SK-N-SH (cell line): Measurements from ENCODE around the gene SULT1A4. TPM values are rescaled to one million over a fixed set of nuclear protein-coding genes. Genes with fewer than 3 reads are reported as not detected.
"Not testable (repeated sequence)": the region's sequence is repeated elsewhere in the genome, so short reads cannot be mapped to it uniquely, and the experiment has no call there.

Experiments
- CTCF ChIA-PET: fragments of 300-600, 350-600 bp; formaldehyde crosslinking; extraction: SDS; loops from one replicate; lab custom pipeline; 2021; lab: Yijun Ruan, JAX
- POLR2A ChIA-PET: fragments of 350-600 bp; sonication (Branson Sonifier 250); formaldehyde crosslinking; extraction: SDS; loops from one replicate; lab custom pipeline; 2020; ENCODE audit warnings: antibody characterized with exemption, inconsistent platforms; lab: Yijun Ruan, JAX
- DNase-seq: peaks from one replicate; pipeline ENCODE4 v3.0.0; 2012
- H2AFZ ChIP-seq: fragments of 200-600 bp; sonication (generic); 2 replicates; pipeline ENCODE4 v1.8.1; 2016; ENCODE audit warnings: antibody characterized with exemption, mild to moderate bottlenecking, low read depth
- H3F3A ChIP-seq: fragments of 200-600 bp; sonication (generic); replicated peaks from 2 replicates; pipeline ENCODE3; 2016; ENCODE audit warnings: antibody characterized with exemption, mild to moderate bottlenecking; ENCODE audit not compliant: insufficient read depth
- H3K27ac ChIP-seq, 2 experiments: fragments of 200-500 bp in 1 of 2; fragments of 200-600 bp in 1 of 2; sonication (Bioruptor generic) in 1 of 2; sonication (generic), shearing (Covaris generic) in 1 of 2; 2 replicates each; pipeline versions ENCODE4 v1.5.1 to v1.6.1; 2014 to 2016; ENCODE audit warnings: low read depth in 2 of 2, inconsistent platforms in 1 of 2, low read length in 1 of 2, mild to moderate bottlenecking in 1 of 2, mixed read lengths in 1 of 2
- H3K27me3 ChIP-seq: fragments of 200-600 bp; sonication (generic), shearing (Covaris generic); 2 replicates; pipeline ENCODE4 v1.6.1; 2016; ENCODE audit warnings: mixed run types; ENCODE audit not compliant: insufficient read depth
- H3K36me3 ChIP-seq, 2 experiments: fragments of 200-500 bp in 1 of 2; fragments of 200-600 bp in 1 of 2; sonication (Bioruptor generic) in 1 of 2; sonication (generic) in 1 of 2; replicated peaks in 1 of 2; 2 replicates each; pipeline versions ENCODE3 to v1.5.1; 2014 to 2016; ENCODE audit warnings: low read length in 1 of 2, mild to moderate bottlenecking in 1 of 2; ENCODE audit not compliant: insufficient read depth in 2 of 2, control insufficient read depth in 1 of 2
- H3K4me1 ChIP-seq, 2 experiments: fragments of 200-500 bp in 1 of 2; fragments of 200-600 bp in 1 of 2; sonication (Bioruptor generic) in 1 of 2; sonication (generic), shearing (Covaris generic) in 1 of 2; 2 replicates each; pipeline versions ENCODE4 v1.5.1 to v1.6.1; 2014 to 2016; ENCODE audit warnings: low read depth in 1 of 2, low read length in 1 of 2, mixed run types in 1 of 2; ENCODE audit not compliant: insufficient read depth in 2 of 2, control insufficient read depth in 1 of 2
- H3K4me2 ChIP-seq: fragments of 200-600 bp; sonication (generic), shearing (Covaris generic); 2 replicates; pipeline ENCODE4 v1.6.1; 2017; ENCODE audit warnings: mixed run types
- H3K4me3 ChIP-seq, 2 experiments: fragments of 200-500 bp in 1 of 2; fragments of 200-600 bp in 1 of 2; sonication (Bioruptor generic) in 1 of 2; sonication (generic), shearing (Covaris generic) in 1 of 2; 2 replicates each; pipeline versions ENCODE4 v1.5.1 to v1.8.1; 2014 to 2016; ENCODE audit warnings: low read depth in 2 of 2, inconsistent platforms in 1 of 2, low read length in 1 of 2, mild to moderate bottlenecking in 1 of 2, mixed read lengths in 1 of 2, moderate library complexity in 1 of 2
- H3K79me2 ChIP-seq: fragments of 200-600 bp; sonication (generic); 2 replicates; pipeline ENCODE4 v1.8.1; 2017; ENCODE audit warnings: mild to moderate bottlenecking; ENCODE audit not compliant: insufficient read depth
- H3K9ac ChIP-seq: fragments of 200-600 bp; sonication (generic); 2 replicates; pipeline ENCODE4 v1.6.1; 2017; ENCODE audit warnings: mixed run types
- H3K9me2 ChIP-seq: fragments of 200-600 bp; sonication (generic); 2 replicates; pipeline ENCODE4 v1.6.1; 2017; ENCODE audit warnings: mixed run types
- H3K9me3 ChIP-seq: fragments of 200-600 bp; sonication (generic); 2 replicates; pipeline ENCODE4 v1.6.1; 2017; ENCODE audit warnings: mixed run types, mild to moderate bottlenecking, moderate library complexity
- H4K20me1 ChIP-seq: fragments of 200-600 bp; sonication (generic); 2 replicates; pipeline ENCODE4 v1.6.1; 2017; ENCODE audit warnings: mild to moderate bottlenecking, mixed run types; ENCODE audit not compliant: insufficient read depth
- WGBS: methylation state at CpG from one replicate; pipeline ENCODE4 v1.1.6; 2017; ENCODE audit warnings: low lambda C conversion rate; 5-methylcytosine and 5-hydroxymethylcytosine counted together
- polyA plus RNA-seq, 3 experiments: library from polyadenylated mRNA; depleted of rRNA; stranded (reverse); fragments of >200 nt; gene quantifications; 2 replicates each; pipeline ENCODE4 v1.2.3, GENCODE V29; 2012

Gene SULT1A4
- polyA plus RNA-seq, 1 of the 3 experiments (the other 2 are of a cell fraction): 1.2 TPM

DNA sequence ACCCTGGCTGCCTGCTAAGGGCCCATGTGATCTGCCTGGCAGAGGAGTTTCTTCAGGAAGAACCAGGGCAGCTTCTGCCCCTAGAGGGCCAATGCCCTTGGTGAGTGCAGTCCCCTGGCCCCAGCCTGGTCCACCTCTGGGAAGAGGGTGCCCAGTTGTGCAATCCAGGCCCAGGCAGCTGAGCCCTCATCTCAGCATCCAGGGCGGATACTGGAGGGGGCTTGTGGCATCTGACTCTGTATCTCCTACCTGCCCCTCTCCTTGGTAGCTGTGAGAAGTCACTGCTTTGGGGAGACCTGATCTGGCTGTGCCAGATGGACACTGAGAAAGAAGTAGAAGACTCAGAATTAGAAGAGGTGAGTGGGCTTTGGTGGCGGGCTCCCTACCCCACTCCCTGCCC, 2.1 kb upstream of the SULT1A4 start:
- H2AFZ ChIP-seq, H3K79me2 ChIP-seq, H3K9ac ChIP-seq, H3K4me3 ChIP-seq, H3K9me3 ChIP-seq, H3F3A ChIP-seq, DNase-seq, H3K4me1 ChIP-seq, CTCF ChIA-PET, H3K27me3 ChIP-seq, H4K20me1 ChIP-seq, H3K36me3 ChIP-seq, H3K9me2 ChIP-seq, H3K4me2 ChIP-seq, H3K27ac ChIP-seq, POLR2A ChIA-PET: not testable (repeated sequence)
- 100% methylated on average over 1 of the region's 2 CpGs for WGBS

DNA sequence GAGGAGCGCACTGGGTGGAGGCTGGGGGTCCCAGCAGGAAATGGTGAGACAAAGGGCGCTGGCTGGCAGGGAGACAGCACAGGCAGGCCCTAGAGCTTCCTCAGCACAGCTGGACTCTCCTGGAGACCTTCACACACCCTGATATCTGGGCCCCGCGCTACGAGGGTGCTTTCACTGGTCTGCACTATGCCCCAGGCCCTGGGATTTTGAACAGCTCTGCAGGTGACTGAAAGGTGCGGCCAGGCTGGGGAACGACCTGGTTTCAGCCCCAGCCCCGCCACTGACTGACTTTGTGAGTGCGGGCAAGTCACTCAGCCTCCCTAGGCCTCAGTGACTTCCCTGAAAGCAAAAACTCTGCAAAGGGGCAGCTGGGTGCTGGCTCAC, 926 bp downstream of the SULT1A4 start:
- H3K4me1 ChIP-seq, POLR2A ChIA-PET, H3K27ac ChIP-seq, H3K9ac ChIP-seq, H3K4me2 ChIP-seq, DNase-seq, H3K27me3 ChIP-seq, H3K9me2 ChIP-seq, H3K79me2 ChIP-seq, H3F3A ChIP-seq, H4K20me1 ChIP-seq, H2AFZ ChIP-seq, H3K36me3 ChIP-seq, H3K4me3 ChIP-seq, H3K9me3 ChIP-seq, CTCF ChIA-PET: not testable (repeated sequence)
- no CpG with 5 or more reads among the region's 9 CpGs for WGBS

DNA sequence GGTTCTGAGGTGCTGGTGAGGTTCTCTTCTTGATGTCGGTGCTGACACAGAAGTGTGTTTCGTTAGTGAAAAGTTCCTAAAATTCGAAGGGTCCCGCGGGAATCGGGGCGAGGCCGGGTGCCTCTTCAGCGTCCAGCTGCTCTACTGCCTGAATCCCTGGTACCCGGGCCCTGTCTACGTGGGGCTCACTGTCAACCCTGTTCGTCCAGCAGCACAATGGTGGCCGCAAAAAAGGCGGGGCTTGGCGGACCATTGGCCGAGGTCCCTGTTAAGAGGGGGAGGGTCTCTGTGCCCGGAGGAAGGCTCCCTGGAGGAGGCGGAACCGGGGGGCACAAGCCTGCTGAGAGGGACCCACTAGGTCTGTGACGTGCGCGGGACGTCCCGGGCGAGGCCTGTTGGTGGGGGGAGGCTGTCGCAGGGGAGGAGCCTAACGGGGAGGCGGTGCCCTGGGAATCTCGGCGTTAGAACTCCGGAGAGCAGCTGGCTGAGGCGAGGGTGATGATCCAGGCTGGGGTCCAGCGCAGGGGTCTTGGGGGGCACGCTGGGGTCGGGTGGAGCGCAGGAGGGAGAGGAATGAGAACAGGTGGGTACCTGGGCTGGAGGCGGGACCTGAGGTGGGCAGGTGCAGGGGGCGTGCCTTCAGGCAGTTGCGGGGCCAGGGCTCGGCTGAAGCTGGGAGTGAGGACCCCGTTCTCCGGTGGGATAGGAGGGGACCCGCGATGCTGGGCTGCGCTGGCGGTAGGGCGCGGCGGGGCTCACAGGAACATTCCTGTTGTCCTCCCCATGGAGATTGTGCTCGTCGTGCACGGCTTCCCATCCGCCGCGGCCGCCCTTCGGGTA, 6.5 kb downstream of the SULT1A4 start:
- H4K20me1 ChIP-seq, H3K27me3 ChIP-seq, H3K36me3 ChIP-seq, H3K4me3 ChIP-seq, DNase-seq, H2AFZ ChIP-seq, CTCF ChIA-PET, H3K9me2 ChIP-seq, H3K9me3 ChIP-seq, H3K27ac ChIP-seq, H3K4me2 ChIP-seq, H3F3A ChIP-seq, H3K4me1 ChIP-seq, H3K9ac ChIP-seq, H3K79me2 ChIP-seq, POLR2A ChIA-PET: not testable (repeated sequence)
- no CpG with 5 or more reads among the region's 57 CpGs for WGBS

DNA sequence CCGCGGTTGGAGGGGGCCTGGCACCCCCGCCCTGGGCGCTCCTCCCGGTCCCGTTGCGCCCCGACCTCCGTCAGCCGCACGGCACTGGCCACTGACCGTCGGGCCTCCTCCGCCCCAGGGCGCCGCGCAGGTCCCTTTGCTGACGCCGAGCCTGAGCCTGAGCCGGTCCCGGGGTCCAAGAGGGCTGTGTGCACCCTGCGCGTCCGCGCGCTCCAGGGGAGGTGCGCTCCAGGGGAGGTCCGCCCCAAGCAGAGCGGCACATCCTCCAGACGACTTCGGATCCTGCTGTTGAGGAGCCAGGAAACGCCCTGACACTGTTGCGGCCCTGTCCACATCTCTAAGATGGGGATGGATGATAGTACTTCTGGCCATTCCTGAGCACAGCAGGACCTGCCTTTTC, 7.2 kb downstream of the SULT1A4 start:
- H4K20me1 ChIP-seq, H3K79me2 ChIP-seq, H3K9me3 ChIP-seq, H2AFZ ChIP-seq, H3K27me3 ChIP-seq, H3K9me2 ChIP-seq, CTCF ChIA-PET, H3K4me3 ChIP-seq, H3K4me2 ChIP-seq, POLR2A ChIA-PET, H3F3A ChIP-seq, H3K27ac ChIP-seq, H3K4me1 ChIP-seq, H3K36me3 ChIP-seq, DNase-seq, H3K9ac ChIP-seq: not testable (repeated sequence)
- no CpG with 5 or more reads among the region's 33 CpGs for WGBS

DNA sequence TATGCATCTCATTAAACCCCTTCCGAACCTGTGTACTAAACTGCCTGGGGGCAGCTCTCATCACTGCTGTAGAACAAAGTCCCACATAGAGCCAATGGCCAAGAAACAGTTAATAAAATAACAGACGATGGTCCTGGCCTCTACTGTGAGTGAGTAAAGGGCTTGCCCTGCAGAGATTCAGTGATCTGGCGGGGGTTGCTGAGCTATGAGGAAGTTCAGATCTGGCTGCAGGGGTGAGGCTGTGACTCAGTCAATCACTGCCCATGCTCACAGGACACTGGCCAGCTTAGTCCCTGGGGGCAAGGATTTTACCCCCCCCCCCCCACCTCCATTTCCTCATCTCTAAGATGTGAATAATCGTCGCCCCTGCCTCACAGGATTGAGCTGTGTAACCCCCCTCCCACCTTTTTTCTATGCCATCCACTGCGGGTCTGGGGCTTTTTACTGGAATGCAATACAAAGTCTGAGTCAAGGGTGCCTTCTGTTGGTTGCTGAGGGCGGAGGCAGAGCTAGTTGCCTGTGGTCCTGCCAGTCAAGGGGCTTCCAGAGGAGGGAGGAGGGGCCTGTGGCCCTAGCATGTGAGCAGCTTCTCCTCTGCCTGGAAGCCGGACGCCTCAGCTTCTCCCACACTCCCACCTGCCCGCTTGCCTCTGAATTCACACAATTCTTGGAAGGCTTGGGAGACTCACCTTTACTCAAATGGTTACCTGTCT, 8.1 kb downstream of the SULT1A4 start:
- H3K4me2 ChIP-seq, H3K36me3 ChIP-seq, H3F3A ChIP-seq, DNase-seq, H4K20me1 ChIP-seq, H3K9me3 ChIP-seq, H3K4me1 ChIP-seq, H3K9ac ChIP-seq, POLR2A ChIA-PET, H3K27me3 ChIP-seq, H3K27ac ChIP-seq, H3K79me2 ChIP-seq, H3K9me2 ChIP-seq, H2AFZ ChIP-seq, H3K4me3 ChIP-seq, CTCF ChIA-PET: not testable (repeated sequence)
- WGBS: no CpG with 5 or more reads among the region's 10 CpGs

DNA sequence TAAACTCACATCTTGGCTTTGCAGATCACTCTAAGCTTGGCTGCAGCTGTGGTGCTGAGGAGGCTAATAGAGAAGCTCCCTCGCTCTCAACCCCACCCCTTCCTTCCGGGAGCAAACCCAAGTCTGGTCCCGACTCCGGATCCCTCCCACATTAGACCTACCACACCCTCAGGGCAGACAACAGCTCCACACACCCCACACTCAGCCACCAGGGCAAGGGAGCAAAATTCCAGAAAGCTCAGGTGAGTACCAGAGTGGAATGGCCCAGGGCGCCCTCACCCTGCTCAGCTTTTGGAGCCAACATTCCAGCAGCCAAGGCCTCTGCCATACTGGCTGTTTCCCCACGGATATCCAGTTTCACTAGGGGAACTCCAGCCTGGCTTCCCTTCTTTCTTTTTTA, 9.9 kb downstream of the SULT1A4 start:
- CTCF ChIA-PET, H3K36me3 ChIP-seq, H2AFZ ChIP-seq, H3K27ac ChIP-seq, H3K9me3 ChIP-seq, H3K4me1 ChIP-seq, H3K9ac ChIP-seq, H3K9me2 ChIP-seq, H3K4me2 ChIP-seq, POLR2A ChIA-PET, DNase-seq, H3K79me2 ChIP-seq, H3K4me3 ChIP-seq, H4K20me1 ChIP-seq, H3F3A ChIP-seq, H3K27me3 ChIP-seq: not testable (repeated sequence)
- WGBS: 75% methylated on average over 6 of the region's 6 CpGs
